ENCODE measurements around the gene HK3.

Gene HK3

DNA sequence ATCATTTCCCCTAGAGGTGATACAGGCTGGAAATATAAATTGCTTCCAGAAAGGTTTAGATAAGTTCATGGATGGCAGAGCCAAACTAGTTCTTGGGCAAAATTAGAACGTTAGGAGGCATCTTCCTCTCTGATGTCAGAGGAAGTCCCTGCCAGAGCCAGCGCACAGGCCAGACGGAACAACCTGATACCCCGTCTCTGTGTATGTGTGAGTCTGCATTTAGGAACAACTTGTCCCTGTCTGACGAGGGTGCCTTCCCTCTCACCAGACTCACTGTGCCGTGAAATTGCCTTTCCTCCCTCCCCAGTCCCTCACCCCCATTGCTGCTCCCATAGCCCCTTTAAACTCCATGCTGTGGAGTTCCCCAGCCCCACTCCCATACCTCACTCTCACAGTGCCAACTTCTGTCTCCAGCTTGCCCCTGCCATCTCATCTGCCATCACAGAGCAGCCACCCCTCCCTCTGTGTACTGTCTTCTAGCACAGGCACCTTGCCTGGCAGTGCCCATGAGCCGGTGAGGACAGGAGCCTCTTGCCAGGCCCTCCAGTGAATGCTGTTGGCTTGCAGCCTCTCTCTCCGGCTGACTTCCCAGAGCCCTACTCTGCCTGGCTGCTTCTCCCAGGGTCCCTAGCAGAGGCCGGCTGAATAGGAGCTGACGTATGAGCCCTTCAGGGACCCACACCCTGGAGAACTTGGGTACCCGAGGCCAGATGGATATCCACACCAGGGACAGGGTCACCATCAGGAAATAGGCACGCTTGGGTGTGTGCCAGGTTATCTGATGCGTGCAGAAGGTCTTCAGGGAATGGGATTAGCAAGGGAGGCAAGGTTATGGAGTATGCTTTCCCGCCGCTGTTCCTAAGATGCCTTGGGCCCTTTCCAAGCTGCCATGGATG is 62.1 kb downstream of the HK3 start:
- no peak for TF ChIP-seq ZFX (IDR thresholded peaks at IDR 0.05)
- TF ChIP-seq, protein P1, sequence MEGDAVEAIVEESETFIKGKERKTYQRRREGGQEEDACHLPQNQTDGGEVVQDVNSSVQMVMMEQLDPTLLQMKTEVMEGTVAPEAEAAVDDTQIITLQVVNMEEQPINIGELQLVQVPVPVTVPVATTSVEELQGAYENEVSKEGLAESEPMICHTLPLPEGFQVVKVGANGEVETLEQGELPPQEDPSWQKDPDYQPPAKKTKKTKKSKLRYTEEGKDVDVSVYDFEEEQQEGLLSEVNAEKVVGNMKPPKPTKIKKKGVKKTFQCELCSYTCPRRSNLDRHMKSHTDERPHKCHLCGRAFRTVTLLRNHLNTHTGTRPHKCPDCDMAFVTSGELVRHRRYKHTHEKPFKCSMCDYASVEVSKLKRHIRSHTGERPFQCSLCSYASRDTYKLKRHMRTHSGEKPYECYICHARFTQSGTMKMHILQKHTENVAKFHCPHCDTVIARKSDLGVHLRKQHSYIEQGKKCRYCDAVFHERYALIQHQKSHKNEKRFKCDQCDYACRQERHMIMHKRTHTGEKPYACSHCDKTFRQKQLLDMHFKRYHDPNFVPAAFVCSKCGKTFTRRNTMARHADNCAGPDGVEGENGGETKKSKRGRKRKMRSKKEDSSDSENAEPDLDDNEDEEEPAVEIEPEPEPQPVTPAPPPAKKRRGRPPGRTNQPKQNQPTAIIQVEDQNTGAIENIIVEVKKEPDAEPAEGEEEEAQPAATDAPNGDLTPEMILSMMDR (conservative IDR thresholded peaks at IDR 0.05), result no peak
- no peak overlapping the region for H3K27ac ChIP-seq

DNA sequence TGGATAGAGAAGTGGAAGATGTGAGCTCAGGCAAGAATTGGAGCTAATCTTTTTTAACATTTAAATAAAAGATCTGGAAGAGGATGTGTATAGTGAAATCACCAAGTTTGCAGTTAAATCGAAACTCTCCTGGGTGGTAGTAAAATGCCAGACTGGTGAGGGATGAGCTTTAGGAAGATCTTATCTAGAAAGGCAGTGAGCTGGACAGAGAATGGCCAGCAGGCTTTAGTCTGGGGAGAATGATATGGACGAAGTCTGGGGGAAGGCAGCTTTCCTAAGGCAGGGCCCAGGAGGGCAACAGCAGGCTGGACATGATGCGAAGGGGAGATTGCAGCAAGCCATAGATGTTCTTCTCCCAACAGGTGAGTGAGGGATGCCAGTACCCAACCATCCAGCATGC is 63.2 kb downstream of the HK3 start:
- TF ChIP-seq ZFX (IDR thresholded peaks at IDR 0.05), result no peak
- TF ChIP-seq, protein P1 (conservative IDR thresholded peaks at IDR 0.05), result no peak
- no peak overlapping the region for H3K27ac ChIP-seq

DNA sequence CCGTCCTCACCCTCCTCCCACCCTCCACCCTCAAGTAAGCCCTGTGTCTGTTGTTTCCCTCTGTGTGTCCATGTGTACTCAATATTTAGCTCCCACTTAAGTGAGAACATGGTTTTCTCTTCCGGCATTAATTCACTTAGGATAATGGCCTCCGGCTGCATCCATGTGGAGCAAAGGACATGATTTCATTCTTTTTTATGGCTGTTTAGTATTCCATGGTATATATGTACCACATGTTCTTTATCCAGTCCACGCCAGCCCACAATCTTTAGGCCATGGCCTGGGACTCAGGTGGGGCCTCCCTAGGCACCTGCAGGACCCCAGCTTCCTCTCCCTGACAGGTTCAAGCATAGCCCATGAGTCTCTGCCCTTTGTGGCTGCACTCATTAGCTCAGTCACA is 65.9 kb downstream of the HK3 start:
- TF ChIP-seq ZFX (IDR thresholded peaks at IDR 0.05), result no peak
- TF ChIP-seq, protein P1 (conservative IDR thresholded peaks at IDR 0.05), result no peak

DNA sequence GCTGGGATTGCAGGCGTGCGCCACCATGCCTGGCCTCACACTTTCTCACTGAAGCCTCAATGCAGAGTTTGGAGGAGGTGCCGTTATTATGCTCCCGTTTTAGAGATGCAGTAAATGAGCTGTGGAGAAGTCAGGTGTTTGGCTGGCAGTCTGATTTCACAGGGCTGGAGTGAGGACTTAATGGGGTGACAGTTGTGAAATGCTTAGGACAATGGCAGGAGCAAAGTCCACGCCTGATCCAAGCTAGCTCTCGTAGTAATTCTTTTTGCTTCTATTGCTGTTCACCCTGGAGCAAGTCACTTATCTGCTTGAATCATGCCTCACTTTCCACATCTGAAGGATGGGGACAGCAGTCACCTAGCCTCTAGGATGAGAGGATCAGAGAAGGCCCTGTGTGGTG is 67.0 kb downstream of the HK3 start:
- no peak overlapping the region for H3K27ac ChIP-seq
- TF ChIP-seq, protein P1 (conservative IDR thresholded peaks at IDR 0.05), result no peak
- no peak for TF ChIP-seq ZFX (IDR thresholded peaks at IDR 0.05)

More for the DNA sequence above, 65.9 kb downstream of the HK3 start:
- no peak overlapping the region for H3K27ac ChIP-seq

DNA sequence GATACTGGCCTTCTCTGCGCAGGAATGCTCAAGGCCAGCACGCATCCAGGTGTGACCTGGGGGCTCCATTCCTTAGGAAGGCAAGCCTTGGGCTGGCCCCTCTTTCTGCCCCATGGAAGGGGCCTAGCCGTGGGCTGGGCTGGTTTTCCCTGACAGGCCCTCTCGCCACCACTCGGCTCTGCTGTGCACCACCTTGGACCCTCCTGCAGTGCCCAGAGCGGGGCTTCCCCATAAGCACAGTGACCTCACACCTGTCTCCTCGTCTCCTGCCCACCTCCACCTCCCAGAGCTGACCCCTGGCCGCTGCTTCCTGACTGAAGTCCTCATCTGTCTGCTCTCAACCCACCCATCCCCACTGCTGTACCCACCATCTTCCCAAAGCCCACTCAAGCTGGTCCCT is 67.7 kb downstream of the HK3 start:
- no peak for TF ChIP-seq ZFX (IDR thresholded peaks at IDR 0.05)
- TF ChIP-seq, protein P1 (conservative IDR thresholded peaks at IDR 0.05), result no peak
- no peak overlapping the region for H3K27ac ChIP-seq

DNA sequence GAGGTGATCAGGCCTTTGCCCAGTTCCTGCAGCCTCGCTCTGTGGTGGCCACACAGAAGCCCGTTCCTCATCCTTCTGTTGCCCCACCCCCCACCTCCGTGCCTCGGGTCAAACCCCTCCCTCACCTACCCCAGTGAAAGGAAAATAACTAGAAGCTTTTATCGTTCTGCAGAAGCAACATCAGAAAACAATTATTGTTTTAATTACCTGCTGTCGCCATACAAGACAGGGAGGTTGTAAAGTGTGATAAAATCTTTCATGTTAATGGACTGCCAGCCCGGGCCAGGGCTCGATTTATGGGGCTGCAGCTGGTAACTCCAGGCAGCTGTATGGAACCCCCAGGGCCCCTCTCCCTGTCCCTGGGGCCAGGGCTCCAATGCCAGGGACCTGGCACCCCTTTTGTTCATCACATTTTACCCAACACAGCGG is 68.1 kb downstream of the HK3 start:
- no peak overlapping the region for H3K27ac ChIP-seq
- TF ChIP-seq, protein P1 (conservative IDR thresholded peaks at IDR 0.05), result no peak
- TF ChIP-seq ZFX (IDR thresholded peaks at IDR 0.05), result no peak

Data from C4-2B (cell line).